ENCODE measurements around the gene C1orf226. TPM values are rescaled to one million over a fixed set of nuclear protein-coding genes. Genes with fewer than 3 reads are reported as not detected.

The C1orf226 gene
- total and polyA plus RNA-seq, 10 of the 15 experiments (the other 5 are each of a cell fraction or from before 2014, with no cell fraction given): not detected

- no peaks in the 10 kb centered on the region for H3K79me2 ChIP-seq (ENCODE audit: control insufficient read depth, insufficient read depth, low read length)
- H3K4me2 ChIP-seq (ENCODE audit: control insufficient read depth, insufficient read depth): no peak overlapping the region
- CTCF ChIA-PET: interaction anchor here (0.5 kb wide), 1 partner anchor 92 kb away, joined by 3 read pairs; no protein-coding TSS in a partner anchor
- ATAC-seq: no peak
- H3K9ac ChIP-seq (ENCODE audit: control insufficient read depth, insufficient read depth, low read length): no peak overlapping the region
- in situ Hi-C loops (cut with MboI) (no loop called here), intact Hi-C loops (cut with micrococcal nuclease; ENCODE audit: unreplicated experiment) (no loop called here)
- no peaks in the 10 kb centered on the region; the same call in 1 of the 3 replicates for H3K9me3 ChIP-seq (replicated peaks; ENCODE audit: control insufficient read depth, insufficient read depth, low read length)
- no peaks in the 10 kb centered on the region for H4K20me1 ChIP-seq (ENCODE audit: control insufficient read depth, insufficient read depth)
- no peak overlapping the region for H2AFZ ChIP-seq (ENCODE audit: control insufficient read depth, low read depth, low read length)
- SMC1A ChIA-PET (ENCODE audit: uncharacterized antibody, unreplicated experiment): no interaction called here
- H3K4me1 ChIP-seq (ENCODE audit: control insufficient read depth, insufficient read depth, low read length): no peaks in the 10 kb centered on the region
- BruUV-seq (replicated peaks): no TSS peak
- H3K27ac ChIP-seq (ENCODE audit: control insufficient read depth, insufficient read depth): no peak overlapping the region
- no peaks in the 10 kb centered on the region for H3K27me3 ChIP-seq (replicated peaks in 1 of 2; ENCODE audit: control insufficient read depth in 2 of 2, insufficient read depth in 2 of 2, low read length in 1 of 2)
- POLR2A ChIA-PET: interaction anchor here (0.6 kb wide), 1 partner anchor 80 kb away, joined by 3 read pairs; no protein-coding TSS in a partner anchor
- FAIRE-seq: no peak
- H3K36me3 ChIP-seq (ENCODE audit: control insufficient read depth in 2 of 2, insufficient read depth in 2 of 2, low read length in 1 of 2): no peaks in the 10 kb centered on the region
- no peak for DNase-seq (ENCODE audit: low read depth, low spot score)
- RAD21 ChIA-PET (ENCODE audit: unreplicated experiment): no interaction called here
- no peak overlapping the region for H3K4me3 ChIP-seq
- TF ChIP-seq POLR2AphosphoS2 (IDR thresholded peaks at IDR 0.05; ENCODE audit: low read depth, low read length): no peak
- no peak for TF ChIP-seq SUZ12 (IDR thresholded peaks at IDR 0.05; ENCODE audit: unreplicated experiment)
- TF ChIP-seq NFXL1 (IDR thresholded peaks at IDR 0.05; ENCODE audit: borderline replicate concordance): no peak
- no peak for TF ChIP-seq E2F4 (IDR thresholded peaks at IDR 0.05; ENCODE audit: low read depth, low read length)
- no peak for TF ChIP-seq RFX5 (IDR thresholded peaks at IDR 0.05; ENCODE audit: low read depth, low read length)
- no peak for TF ChIP-seq SUPT20H (IDR thresholded peaks at IDR 0.05; ENCODE audit: borderline replicate concordance, control insufficient read depth, low read depth, low read length)
- no peak for TF ChIP-seq ZBTB11 (CRISPR knock-in tag; IDR thresholded peaks at IDR 0.05)
- TF ChIP-seq MAX (IDR thresholded peaks at IDR 0.05; ENCODE audit: low read depth, low read length): no peak
- no peak for TF ChIP-seq CHD2 (IDR thresholded peaks at IDR 0.05; ENCODE audit: borderline replicate concordance, low read depth, low read length)
- TF ChIP-seq RCOR1 (conservative IDR thresholded peaks at IDR 0.05; ENCODE audit: low read depth, low read length): no peak
- TF ChIP-seq EP300 (IDR thresholded peaks at IDR 0.05; ENCODE audit: borderline replicate concordance in 1 of 2, control insufficient read depth in 1 of 2, low read depth in 2 of 2, low read length in 2 of 2): no peak
- no peak for TF ChIP-seq TBL1XR1 (IDR thresholded peaks at IDR 0.05; ENCODE audit: low read depth, low read length)
- TF ChIP-seq PBX3 (IDR thresholded peaks at IDR 0.05; ENCODE audit: insufficient replicate concordance, low read depth, low read length): no peak
- TF ChIP-seq REST (IDR thresholded peaks at IDR 0.05; ENCODE audit: low read depth, low read length): no peak
- no peak for TF ChIP-seq NFYB (IDR thresholded peaks at IDR 0.05; ENCODE audit: insufficient read depth, low read depth, low read length)
These were observed 34.7 kb downstream of the C1orf226 start for GRCh38 chr1:162416215-162416614.
